GM19240 (cell line): Measurements from ENCODE around the gene KIRREL3.

Experiments
- DNase-seq: peaks from one replicate; pipeline ENCODE4 v3.0.0; 2011; ENCODE audit warnings: low spot score; ENCODE audit not compliant: insufficient read length

KIRREL3 gene

DNA sequence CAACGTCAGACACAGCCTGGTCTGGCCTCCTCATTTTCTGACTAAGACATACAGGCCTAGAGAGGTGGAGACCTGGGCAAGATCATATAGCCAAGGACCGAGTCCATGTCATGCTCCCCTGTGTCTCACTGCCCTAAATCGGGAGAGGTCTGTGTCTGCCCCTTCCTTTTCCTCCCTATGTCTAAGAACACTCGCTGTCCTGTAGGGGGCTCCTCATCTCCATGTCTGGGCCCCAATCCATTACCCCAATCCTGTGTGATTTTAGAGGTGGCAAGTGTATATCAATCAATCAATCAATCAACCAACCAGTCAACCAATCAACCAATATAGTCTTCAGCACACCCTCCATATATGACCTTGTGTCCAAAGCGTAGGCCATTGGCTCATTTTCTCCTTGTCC is 125.7 kb downstream of the KIRREL3 start:
- DNase-seq: no peak

DNA sequence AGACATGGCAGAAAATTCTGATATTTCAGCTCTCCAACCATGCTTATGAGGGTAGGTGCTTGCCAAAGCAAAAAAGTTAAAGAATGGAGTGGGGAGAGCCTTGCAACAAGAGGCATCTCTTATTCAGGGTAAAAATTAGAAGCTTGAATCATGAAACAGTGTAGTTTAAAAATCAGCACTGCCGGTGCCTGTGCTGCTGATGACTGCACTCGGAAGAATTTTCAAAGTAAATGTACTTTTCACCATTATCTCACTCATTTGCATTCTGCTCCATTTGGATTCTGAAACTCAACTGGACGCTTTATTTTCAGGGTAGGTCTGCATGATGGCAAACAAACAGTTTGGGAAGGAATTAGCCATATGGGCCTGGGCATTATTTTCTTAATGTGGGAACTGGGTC is 126.3 kb downstream of the KIRREL3 start:
- DNase-seq: no peak

DNA sequence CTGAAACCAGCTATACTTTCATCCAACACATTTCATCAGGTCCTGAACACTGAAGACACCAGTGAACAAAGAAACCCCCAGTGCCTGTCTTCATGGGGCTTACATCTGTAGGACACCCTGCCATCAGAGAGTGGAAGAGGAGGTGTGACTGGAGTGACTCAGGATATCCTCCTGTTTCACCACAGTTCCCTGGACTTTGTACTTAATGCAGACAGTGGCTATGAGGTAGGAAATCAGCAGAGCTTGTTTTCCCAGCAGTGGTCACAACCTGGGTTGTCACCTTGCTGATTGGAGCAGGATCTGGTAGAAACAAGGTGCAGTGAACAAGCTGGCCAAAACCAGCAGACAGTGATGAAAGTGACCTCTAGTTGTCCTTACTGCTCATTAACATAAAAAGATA is 128.8 kb downstream of the KIRREL3 start:
- DNase-seq: no peak

DNA sequence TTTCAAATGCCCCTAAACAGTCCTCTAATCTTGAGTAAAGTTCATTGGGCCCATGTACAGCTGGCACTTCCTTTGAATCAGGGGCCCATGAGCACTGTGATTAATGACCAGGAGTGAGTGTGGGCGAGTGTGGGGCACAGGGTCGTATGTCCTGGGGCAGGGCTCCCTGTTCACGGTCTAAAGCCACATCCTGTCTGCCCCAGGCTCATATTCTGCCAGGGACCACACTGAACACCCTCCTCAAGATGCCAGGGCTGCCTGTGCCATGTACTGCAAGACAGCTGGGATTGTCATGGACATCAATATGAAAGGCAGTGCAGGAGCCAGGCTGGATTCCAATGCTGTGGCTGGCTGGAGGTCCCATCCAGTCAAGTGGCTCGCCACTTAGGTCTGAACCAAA is 130.5 kb downstream of the KIRREL3 start:
- no peak for DNase-seq

DNA sequence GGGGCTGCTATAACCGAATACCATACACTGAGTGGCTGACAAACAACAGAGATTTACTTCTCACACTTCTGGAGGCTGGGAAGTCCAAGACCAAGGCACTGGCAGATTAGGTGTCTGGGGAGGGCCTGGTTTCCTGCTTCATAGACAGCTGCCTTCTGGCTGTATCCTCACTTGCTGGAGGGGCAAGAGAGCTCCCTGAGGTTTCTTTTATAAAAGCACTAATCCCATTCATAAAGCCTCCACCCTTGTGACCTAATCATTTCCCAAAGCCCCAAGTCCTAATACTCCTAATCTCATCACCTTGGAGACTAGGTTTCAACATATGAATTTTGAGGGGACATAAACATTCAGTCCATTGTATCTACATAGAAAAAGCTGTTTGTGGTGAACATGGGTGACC is 131.8 kb downstream of the KIRREL3 start:
- no peak for DNase-seq

DNA sequence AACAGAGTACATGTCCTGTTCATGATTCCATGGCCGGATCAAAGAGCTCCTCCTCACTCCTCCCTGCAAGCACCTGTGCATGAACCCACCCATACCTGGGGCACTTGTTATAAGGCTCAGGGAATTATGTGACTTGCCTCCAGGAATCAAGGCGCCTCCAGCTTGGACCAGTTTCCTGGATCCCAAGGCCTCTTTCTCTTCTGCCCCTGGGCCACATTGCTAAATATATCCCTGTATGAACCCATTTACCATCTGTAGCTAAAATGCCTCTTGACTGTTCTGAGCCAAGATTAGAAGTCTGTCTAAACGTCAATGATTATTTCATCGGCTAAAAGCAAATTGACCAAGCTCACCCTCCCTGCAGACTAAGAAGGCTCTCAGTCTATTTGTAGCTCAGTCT is 135.6 kb downstream of the KIRREL3 start:
- DNase-seq: no peak

DNA sequence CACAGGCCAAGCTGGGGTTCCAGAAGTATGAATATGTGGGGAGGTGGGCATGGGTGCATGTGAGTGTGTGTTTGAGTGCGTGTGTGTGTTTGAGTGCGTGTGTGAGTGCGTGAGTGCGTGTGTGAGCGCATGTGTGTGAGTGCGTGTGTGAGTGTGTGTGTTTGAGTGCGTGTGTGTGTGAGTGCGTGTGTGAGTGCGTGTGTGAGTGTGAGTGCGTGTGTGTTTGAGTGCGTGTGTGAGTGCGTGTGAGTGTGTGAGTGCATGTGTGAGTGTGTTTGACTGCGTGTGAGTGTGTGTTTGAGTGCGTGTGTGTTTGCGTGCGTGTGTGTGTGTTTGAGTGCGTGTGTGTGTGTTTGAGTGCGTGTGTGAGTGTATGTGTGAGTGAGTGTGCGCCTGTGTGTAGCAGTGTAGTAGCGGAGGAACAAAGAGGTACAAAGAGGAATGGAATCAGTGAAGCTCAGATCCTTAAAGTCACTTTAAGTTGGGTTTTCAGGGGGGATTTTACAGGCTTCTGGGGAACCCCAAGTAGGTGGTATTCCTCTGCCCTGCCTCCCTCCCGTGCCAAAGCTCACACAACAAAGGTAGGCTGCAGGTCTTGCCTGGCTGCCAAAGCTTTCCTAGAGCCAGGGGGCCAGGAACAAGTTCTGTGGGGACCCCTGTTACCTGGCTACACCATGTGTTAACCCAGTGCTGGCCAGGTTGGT is 137.1 kb downstream of the KIRREL3 start:
- DNase-seq: no peak

DNA sequence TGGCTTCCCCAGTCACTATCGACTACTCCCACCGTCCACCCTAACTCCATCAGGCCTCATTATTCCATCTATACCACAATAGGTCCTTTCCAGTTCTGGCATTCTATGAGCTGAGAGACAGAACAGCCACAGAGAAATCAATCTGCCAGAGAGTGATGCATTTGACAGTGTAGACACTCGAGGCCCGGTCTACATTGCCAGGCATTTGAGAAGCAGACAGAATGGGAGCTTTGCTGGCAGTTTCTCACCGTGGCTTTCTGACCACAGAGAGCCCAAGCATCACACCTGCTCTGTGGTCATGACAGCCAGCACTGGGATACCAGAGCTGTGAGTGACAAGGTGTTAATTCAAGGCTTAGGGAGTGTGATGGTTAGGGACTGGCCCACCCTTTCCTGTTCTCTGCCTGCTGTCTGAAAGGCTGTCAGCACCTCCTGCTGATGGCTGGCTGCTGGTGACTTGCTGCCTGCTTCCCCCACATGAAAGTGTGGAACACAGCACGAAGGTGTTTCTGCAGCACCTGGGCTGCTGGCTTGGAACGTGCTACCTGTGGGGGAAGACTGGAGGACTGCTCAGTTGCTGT is 137.8 kb downstream of the KIRREL3 start:
- no peak for DNase-seq

DNA sequence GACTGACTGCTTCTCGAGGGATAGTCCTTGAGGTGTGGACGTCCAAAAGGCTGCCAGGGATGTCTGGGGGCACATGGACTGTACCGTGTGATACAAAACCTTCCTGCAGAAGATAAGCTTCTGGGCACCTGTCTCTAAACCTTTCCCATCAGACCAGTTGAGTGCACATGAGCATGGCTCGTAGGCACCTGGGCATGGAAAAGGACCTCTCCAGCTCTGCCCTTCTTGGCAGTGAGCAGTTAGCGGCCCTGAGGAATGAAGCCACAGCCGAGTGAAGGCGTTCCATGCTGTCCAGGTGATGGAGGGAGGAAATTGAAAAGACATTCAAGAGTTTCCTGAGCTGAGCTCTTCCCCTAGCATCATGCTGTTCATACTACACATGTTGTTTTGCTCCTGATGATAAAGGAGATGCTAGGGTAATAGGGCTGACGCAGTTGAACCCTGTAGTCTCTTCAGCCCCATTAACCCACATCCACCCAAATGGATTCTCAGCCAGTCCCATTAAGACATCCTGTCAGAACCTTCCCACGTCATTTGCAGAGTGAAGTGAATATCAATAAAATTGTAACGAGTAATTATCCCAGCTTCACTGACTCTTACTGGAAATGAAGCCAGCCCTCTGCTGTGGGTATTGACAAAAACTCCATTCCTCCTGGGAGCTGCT is 138.6 kb downstream of the KIRREL3 start:
- DNase-seq: no peak

DNA sequence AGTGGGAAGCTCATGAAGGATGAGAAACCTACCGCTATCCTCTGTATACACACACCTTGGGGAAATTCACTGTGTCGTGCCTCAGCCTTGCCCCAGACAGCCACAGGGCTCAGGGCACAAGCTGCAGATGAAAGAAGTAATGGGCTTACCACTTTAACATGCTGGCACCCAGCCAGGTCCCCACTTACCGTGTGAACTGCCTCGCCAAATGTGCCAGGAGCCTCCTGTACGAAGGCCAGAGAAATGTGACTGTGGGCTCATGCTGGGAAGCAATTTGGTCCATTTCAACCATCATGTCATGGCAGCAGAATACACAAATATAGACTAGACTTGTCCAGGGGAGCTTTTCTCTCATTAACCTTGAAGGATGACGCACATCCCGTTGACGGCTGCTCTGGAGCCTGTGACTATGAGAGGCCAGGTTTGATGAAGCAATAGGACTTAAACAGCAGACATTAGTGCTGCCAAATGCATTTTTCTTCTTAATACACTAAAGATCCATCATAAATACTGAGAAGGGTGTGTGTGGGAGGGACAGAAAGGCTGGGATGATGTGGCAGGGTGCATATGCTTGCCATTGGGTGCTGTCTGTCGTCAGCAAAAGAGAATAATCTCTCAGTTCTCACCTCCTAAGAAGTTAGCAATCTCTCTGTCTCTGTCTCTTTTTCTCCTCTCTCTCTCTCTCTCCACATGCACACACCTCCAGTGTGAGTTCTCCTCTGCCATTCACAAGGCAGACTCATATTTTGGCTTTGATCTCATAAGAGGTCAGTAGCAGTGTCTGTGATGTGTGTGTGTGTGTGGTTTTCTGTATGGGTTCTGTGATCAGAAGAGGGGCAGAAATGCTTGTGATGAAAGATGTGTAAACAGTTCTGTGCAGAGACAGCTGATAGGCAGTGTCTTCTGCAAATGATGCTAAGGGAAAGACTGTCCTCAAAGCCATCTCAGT is 142.4 kb downstream of the KIRREL3 start:
- no peak for DNase-seq

DNA sequence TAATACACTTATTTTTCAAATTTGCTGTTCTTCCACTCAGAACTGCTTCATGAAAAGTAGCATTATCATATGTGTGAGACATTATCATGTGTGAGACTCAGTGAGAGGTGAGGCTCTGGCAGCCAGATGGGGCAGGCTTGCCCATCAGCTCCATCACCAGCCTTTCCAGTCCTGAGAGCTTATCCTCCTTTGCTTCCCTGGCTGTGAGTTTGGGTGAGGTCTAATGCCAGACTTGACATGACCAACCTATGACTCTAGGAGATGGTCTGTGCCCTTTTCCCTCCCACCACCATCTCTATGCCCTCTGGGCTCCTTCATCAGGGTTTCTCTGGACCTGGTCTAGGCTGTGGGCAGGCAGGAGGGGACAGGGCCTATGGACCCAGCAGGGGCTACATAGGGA is 145.0 kb downstream of the KIRREL3 start:
- no peak for DNase-seq

DNA sequence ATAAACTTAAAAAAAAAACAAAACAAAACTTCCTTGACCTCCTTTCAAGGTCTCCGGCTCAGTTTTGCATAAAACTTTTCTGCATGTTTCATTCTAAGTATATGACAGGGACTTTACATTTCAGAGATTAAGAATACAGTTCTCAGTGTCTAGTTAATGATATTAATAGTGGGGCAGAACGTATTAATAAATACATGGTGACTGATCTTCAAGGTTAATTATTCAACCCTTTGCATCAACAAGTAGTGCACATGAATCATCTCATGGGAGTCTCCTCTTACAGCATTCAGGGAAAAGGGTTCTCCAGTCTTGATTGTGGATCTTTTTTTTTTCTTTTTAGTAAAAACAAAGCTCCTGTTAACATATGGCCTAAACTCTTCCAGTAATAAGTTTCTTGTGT is 146.8 kb downstream of the KIRREL3 start:
- DNase-seq: no peak

DNA sequence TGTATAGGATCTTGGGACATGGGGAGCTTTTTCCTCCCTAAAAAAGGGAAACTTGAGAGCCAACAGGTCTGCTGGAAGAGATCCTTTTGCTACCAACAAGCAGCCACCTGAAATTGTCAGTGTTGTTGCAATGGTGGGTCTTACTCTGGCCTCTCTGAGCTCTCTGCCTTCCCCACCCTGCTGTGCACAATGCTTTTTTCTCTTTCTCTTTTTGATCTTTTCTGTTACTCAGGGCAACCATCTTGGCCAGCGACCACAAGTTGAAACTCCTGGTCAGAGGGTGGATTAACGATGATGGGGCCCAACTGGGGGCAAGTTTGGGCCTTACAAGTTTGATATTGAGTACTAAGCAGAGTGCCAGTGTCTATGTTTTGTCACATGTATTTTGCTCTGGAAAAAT is 155.8 kb downstream of the KIRREL3 start:
- DNase-seq: no peak

DNA sequence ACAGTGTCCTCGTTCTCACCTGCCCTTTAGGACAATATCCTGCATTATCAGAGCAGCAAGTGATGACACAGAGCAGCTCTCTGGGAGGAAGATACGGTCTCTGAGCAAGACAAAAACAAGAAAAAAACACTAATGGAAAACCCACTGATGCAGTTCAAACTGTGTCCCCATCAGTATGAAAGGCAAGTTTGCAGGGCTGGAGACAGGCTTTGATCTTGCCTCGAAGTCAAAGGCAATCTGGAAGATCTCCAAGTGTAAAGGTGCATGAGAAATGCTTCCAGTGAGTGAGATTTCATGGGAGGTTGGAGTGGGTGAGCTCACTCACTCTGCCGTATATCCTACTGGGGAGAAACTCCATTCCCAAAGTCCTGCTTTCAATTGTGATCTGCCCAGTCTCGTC is 157.5 kb downstream of the KIRREL3 start:
- no peak for DNase-seq

DNA sequence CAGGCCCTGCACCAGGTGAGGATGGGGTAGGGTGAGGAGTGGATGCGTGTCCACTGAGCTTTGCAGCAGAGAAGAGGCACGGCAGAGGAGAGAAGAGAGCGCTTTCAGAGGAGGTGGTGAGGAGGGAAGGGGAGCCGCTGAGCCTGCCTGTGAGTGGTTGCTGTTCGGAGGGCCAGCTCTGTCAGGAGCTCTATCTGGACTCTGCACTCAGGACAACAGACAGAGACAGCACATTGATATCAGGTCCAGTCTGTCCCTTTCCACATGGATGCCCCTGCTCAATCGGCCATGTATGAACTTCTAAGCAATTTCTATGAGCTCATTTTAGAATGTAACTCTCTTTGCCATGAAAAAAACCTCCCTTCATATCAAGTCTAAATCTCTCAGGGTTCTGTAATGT is 158.6 kb downstream of the KIRREL3 start:
- DNase-seq: no peak

DNA sequence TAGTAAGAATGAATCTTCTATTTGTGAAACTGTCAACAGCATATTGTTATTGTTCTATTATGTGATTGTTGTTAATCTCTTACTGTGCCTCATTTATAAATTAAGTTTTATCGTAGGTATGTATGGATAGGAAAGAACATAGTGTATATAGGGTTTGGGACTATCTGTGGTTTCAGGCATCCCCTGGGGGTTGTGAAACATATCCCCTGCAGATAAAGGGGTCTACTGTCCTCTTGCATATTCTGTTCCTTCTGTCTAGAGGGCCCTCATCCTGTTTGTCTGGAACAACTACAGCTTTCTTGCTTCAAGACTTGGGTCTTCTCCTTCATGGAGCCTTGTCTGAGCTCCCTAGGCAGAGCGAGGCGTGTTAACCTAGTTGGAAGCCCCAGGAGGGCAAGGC is 159.6 kb downstream of the KIRREL3 start:
- no peak for DNase-seq

DNA sequence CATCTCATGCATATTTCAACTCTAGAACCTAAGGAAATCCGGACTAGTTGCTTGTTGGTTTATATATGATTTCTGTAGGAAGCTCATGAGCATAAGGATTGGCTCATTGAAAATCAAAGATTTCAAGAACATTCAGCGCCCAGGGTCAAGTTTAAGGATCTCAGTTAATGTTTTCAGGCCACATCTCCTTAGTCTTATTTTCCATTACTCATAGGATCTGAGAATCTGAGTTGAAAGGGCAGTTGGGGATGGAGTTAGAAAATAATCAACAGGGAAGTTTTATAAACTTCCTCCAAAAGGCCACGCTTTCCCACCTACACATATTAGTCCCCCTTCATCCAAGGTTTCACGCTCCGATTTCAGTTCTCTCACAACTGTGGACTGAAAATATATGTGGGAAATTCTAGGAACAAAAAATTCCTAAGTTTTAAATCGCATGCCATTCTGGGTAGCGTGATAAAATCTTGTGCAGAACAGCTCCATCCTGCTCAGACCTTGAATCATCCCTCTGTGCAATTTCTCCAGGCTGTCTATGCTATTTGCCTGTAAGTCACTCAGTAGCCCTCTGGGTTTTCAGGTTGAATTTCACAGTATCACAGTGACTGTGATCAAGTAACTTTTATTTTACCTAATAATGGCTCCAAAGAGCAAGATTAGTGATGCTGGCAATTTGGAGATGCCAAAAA is 160.2 kb downstream of the KIRREL3 start:
- DNase-seq: no peak

DNA sequence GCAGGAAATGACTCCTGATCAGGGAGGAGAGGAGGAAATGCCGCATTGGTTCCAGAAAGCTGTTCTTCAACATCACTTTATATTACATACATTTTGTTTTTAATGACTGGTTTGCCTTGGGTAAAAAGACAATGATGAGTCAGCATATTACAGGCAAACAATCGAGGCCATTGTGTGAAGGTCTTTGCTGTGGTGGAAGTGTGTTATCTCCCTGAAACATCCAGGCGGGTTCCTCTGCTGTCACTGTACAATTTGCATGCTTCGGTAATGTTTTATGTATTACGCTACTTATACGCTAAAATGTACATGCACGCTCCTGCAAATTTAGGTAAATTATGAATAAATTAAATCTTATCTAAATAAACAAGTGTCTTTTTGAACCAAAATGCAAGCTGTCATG is 161.1 kb downstream of the KIRREL3 start:
- no peak for DNase-seq

DNA sequence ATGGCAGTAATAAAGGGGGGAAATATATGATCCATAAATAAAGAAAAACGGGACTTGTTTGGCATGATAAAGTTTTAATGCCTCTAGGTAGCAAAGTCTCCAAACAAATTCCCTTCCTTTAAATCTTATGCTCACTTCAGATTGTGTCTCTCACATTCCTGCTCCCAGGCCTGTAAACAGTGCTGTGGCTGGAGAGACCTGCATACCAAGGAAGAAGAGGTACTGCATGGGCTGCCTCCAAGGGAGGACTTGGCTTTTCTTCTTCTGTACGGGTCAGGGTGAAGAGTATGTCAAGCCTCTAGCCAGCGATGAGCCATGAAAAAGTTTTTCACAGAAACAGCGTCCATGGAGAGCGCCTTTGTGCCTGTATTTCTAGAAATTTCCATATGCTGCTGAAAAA is 161.8 kb downstream of the KIRREL3 start:
- no peak for DNase-seq

DNA sequence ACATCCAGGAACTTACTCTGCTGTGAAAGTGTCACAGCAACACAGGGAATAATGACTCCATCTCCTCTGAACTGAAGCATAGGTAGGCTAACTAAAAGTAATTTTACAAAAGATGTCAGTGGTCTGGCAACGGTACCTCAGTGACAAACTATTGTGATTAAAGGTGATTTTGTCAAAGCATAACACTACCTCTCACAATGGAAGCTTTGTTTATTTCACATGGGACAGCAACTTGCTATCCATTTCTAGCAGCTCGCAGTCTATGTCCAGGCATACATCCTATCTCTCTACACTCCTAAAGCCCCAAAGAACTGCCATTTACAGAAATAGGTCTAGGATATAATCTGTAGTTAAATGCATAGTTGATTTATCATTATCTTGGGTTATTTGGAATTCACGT is 163.0 kb downstream of the KIRREL3 start:
- no peak for DNase-seq

DNA sequence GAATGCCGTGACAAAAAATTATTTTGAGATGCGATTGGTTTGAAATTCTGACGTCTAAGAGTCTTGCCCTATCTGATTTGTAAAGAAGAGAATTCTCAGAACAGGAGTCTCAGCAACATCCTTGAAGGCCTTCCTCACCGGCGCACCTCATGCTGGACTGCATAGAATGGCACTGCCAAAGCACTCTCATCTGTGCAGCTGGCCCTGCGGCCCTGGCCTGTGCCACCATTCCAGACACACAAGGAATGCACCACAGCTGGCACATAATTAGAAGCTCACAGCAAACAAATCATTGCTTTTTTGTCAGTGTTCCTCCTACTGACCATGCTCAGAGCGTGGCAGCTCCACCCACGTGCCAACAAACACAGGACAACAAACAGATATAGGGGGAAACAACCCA is 166.0 kb downstream of the KIRREL3 start:
- DNase-seq: no peak
